IMR-90 (cell line): ENCODE data around the gene C5orf15. TPM values are rescaled to one million over a fixed set of nuclear protein-coding genes. Genes with fewer than 3 reads are reported as not detected.

Experiments used
- ATAC-seq: fragments of 200-7000 bp; cut with Tn5 transposase; 2 replicates; pipeline ENCODE4 v1.9.1; 2020; ENCODE audit warnings: low read depth, mild to moderate bottlenecking, moderate library complexity
- BruUV-seq: library from RNA; stranded (reverse); fragments of 400-500 nt; replicated peaks from 2 replicates; lab custom pipeline; 2021; lab: Mats Ljungman, UMichigan
- CTCF ChIA-PET: fragments of 300-600 bp; formaldehyde crosslinking; extraction: SDS; loops from one replicate; lab custom pipeline; 2021; ENCODE audit warnings: antibody characterized with exemption; lab: Yijun Ruan, JAX
- POLR2A ChIA-PET: fragments of 300-600 bp; sonication (Branson Sonifier 250); formaldehyde crosslinking; loops from one replicate; lab custom pipeline; 2022; ENCODE audit warnings: antibody characterized with exemption; ENCODE audit not compliant: unreplicated experiment; lab: Charles Lee
- DNase-seq: peaks from one replicate; pipeline ENCODE4 v3.0.0; 2013
- H2AFZ ChIP-seq: replicated peaks from 2 replicates; pipeline ENCODE3; 2013; ENCODE audit warnings: low read length, mild to moderate bottlenecking; ENCODE audit not compliant: poor library complexity
- H2AK5ac ChIP-seq: 2 replicates; pipeline ENCODE4 v1.6.1; 2013; ENCODE audit warnings: low read depth, low read length, inconsistent platforms
- H2AK9ac ChIP-seq: replicated peaks from 2 replicates; pipeline ENCODE3; 2013; ENCODE audit warnings: mild to moderate bottlenecking, low read depth, low read length, moderate library complexity; ENCODE audit not compliant: poor library complexity
- H2BK120ac ChIP-seq: 2 replicates; pipeline ENCODE4 v1.6.1; 2013; ENCODE audit warnings: low read depth, low read length, inconsistent platforms
- H2BK15ac ChIP-seq: 3 replicates; pipeline ENCODE4 v1.6.1; 2013; ENCODE audit warnings: low read depth, low read length, inconsistent platforms
- H2BK20ac ChIP-seq: 2 replicates; pipeline ENCODE4 v1.6.1; 2013; ENCODE audit warnings: low read depth, mild to moderate bottlenecking, inconsistent platforms, low read length, moderate library complexity
- H2BK5ac ChIP-seq: 2 replicates; pipeline ENCODE4 v1.6.1; 2013; ENCODE audit warnings: mild to moderate bottlenecking, low read depth, low read length, inconsistent platforms; ENCODE audit not compliant: poor library complexity, severe bottlenecking
- H3K14ac ChIP-seq: replicated peaks from 2 replicates; pipeline ENCODE4 v1.6.1; 2013; ENCODE audit warnings: low read depth, low read length, inconsistent platforms
- H3K18ac ChIP-seq: 2 replicates; pipeline ENCODE4 v1.6.1; 2013; ENCODE audit warnings: low read depth, low read length, control low read depth
- H3K23ac ChIP-seq: 2 replicates; pipeline ENCODE4 v1.6.1; 2013; ENCODE audit warnings: low read depth, low read length, inconsistent platforms
- H3K27ac ChIP-seq: 2 replicates; pipeline ENCODE4 v1.5.1; 2013; ENCODE audit warnings: mild to moderate bottlenecking, control low read depth, low read length; ENCODE audit not compliant: insufficient read depth
- H3K27me3 ChIP-seq: 2 replicates; pipeline ENCODE4 v1.6.1; 2013; ENCODE audit warnings: low read length; ENCODE audit not compliant: control insufficient read depth, insufficient read depth
- H3K36me3 ChIP-seq: 2 replicates; pipeline ENCODE4 v1.6.1; 2013; ENCODE audit warnings: low read length, mixed read lengths; ENCODE audit not compliant: control insufficient read depth, insufficient read depth
- H3K4ac ChIP-seq: 2 replicates; pipeline ENCODE4 v1.6.1; 2013; ENCODE audit warnings: low read depth, low read length, inconsistent platforms
- H3K4me1 ChIP-seq: 2 replicates; pipeline ENCODE4 v1.6.1; 2013; ENCODE audit warnings: low read length, mixed read lengths; ENCODE audit not compliant: control insufficient read depth, insufficient read depth
- H3K4me2 ChIP-seq: 2 replicates; pipeline ENCODE4 v1.6.1; 2013; ENCODE audit warnings: low read depth, mild to moderate bottlenecking, control low read depth, low read length, moderate library complexity
- H3K4me3 ChIP-seq: 2 replicates; pipeline ENCODE4 v1.5.1; 2013; ENCODE audit warnings: low read depth, mild to moderate bottlenecking, control low read depth, low read length, moderate library complexity; ENCODE audit not compliant: insufficient read depth
- H3K56ac ChIP-seq: 2 replicates; pipeline ENCODE4 v1.6.1; 2013; ENCODE audit warnings: low read length, inconsistent platforms; ENCODE audit not compliant: insufficient read depth; ENCODE audit errors: extremely low read depth
- H3K79me1 ChIP-seq, 2 experiments: 2 replicates each; pipeline ENCODE4 v1.6.1; 2013; ENCODE audit warnings: low read length in 2 of 2, inconsistent platforms in 1 of 2, low read depth in 1 of 2
- H3K9ac ChIP-seq: 2 replicates; pipeline ENCODE4 v1.6.1; 2013; ENCODE audit warnings: low read depth, low read length, control low read depth
- H3K9me1 ChIP-seq: 2 replicates; pipeline ENCODE4 v1.6.1; 2013; ENCODE audit warnings: low read length, inconsistent platforms; ENCODE audit not compliant: insufficient read depth
- H3K9me3 ChIP-seq: 2 replicates; pipeline ENCODE4 v1.6.1; 2013; ENCODE audit warnings: low read length; ENCODE audit not compliant: control insufficient read depth, insufficient read depth
- H4K20me1 ChIP-seq: 2 replicates; pipeline ENCODE4 v1.6.1; 2013; ENCODE audit warnings: low read length, inconsistent platforms; ENCODE audit not compliant: insufficient read depth
- H4K5ac ChIP-seq: 2 replicates; pipeline ENCODE4 v1.6.1; 2013; ENCODE audit warnings: mild to moderate bottlenecking, low read depth, low read length, control low read depth
- H4K8ac ChIP-seq, 2 experiments: 2 replicates each; pipeline ENCODE4 v1.6.1; 2013; ENCODE audit warnings: low read depth in 2 of 2, low read length in 2 of 2, control low read depth in 1 of 2, inconsistent platforms in 1 of 2
- H4K91ac ChIP-seq: 2 replicates; pipeline ENCODE4 v1.6.1; 2013; ENCODE audit warnings: low read depth, low read length, inconsistent platforms; ENCODE audit not compliant: insufficient read depth
- USF2 ChIP-seq: fragments of 150-350 bp; IDR thresholded peaks from 2 replicates; pipeline ENCODE4 v1.6.1; 2017; ENCODE audit warnings: mild to moderate bottlenecking, antibody characterized with exemption, low read length, low read depth
- WGBS, 2 experiments: methylation state at CpG; one replicate each; pipeline versions ENCODE4 v1.1.5 to v1.1.7; 2013; ENCODE audit warnings: missing lambda C conversion rate in 2 of 2; ENCODE audit not compliant: insufficient read length in 1 of 2; ENCODE audit errors: extremely low coverage in 2 of 2; 5-methylcytosine and 5-hydroxymethylcytosine counted together
- dilution Hi-C: fragments of 300-500 bp; cut with HindIII; formaldehyde crosslinking; loops from one replicate; pipeline ENCODE4 v1.14.3; 2018; ENCODE audit warnings: low sequenced_read_pairs; ENCODE audit not compliant: unreplicated experiment
- in situ Hi-C: fragments of 300-500 bp; cut with MboI; formaldehyde crosslinking; loops from 3 replicates; pipeline ENCODE4 v1.14.3; 2019; ENCODE audit warnings: low sequenced_read_pairs, inconsistent platforms, mixed read lengths
- intact Hi-C: fragments of 100-400 bp; cut with micrococcal nuclease; formaldehyde crosslinking; loops from 2 replicates; pipeline ENCODE4 v1.10.0; 2022
- polyA plus RNA-seq, 3 experiments: library from polyadenylated mRNA; depleted of rRNA; stranded (reverse); fragments of >200 nt; gene quantifications; 2 replicates each; pipeline ENCODE4 v1.2.3, GENCODE V29; 2012; ENCODE audit warnings: low replicate concordance in 1 of 3
- total RNA-seq: library from RNA; depleted of rRNA; stranded (reverse); fragments of >200 nt; gene quantifications from 2 replicates; pipeline ENCODE4 v1.2.3, GENCODE V29; 2012

C5orf15 gene
- total and polyA plus RNA-seq, 2 of the 4 experiments (the other 2 are of a cell fraction), result 35.1 to 73.5 TPM

GRCh38 chr5:133932441-133933168 is 35.8 kb downstream of the C5orf15 start:
- Histone ChIP-seq H2BK15ac (no peak overlapping the region), H3K9ac (no peak overlapping the region), H2BK5ac (no peak overlapping the region), H3K9me3 (peaks cover 1% of the 10 kb centered on the region; the same call in 1 of the 2 replicates), H3K23ac (no peak overlapping the region), H4K91ac (no peak overlapping the region), H3K18ac (no peak overlapping the region), H3K4me2 (no peak overlapping the region), H3K27me3 (peaks cover 36% of the 10 kb centered on the region), H3K27ac (no peak overlapping the region), H2BK120ac (no peak overlapping the region), H2AFZ (no peak overlapping the region), H3K79me1 (no peaks in the 10 kb centered on the region), H2BK20ac (no peak overlapping the region), H2AK5ac (no peak overlapping the region), H3K4ac (no peak overlapping the region), H4K5ac (no peak overlapping the region), H2AK9ac (no peak overlapping the region), H3K4me1 (peaks cover 6% of the 10 kb centered on the region; the same call in 1 of the 2 replicates), H3K56ac (no peak overlapping the region), H4K20me1 (no peaks in the 10 kb centered on the region), H3K36me3 (no peaks in the 10 kb centered on the region), H4K8ac (no peak overlapping the region), H3K14ac (no peak overlapping the region), H3K9me1 (peaks cover 4% of the 10 kb centered on the region), H3K4me3 (no peak overlapping the region)
- in situ Hi-C loops, result no loop called here
- ATAC-seq (no peak), DNase-seq (no peak)
- 76% methylated on average over 6 of the region's 13 CpGs; no CpG with 5 or more reads in 1 of the 2 experiments for WGBS, 2 experiments
- intact Hi-C loops, result no loop called here
- no peak for TF ChIP-seq USF2
- ChIA-PET POLR2A (no interaction called here), CTCF (no interaction called here)
- dilution Hi-C loops, result no loop called here
- BruUV-seq, result no TSS peak
